HG03442 (cell line): ENCODE results near the gene GPBP1.

Experiments used
- ATAC-seq: cut with Tn5 transposase; IDR thresholded peaks from one replicate; pipeline ENCODE4 v1.9.1; 2021; ENCODE audit warnings: mild to moderate bottlenecking, moderate library complexity; ENCODE audit not compliant: unreplicated experiment

Gene GPBP1

DNA sequence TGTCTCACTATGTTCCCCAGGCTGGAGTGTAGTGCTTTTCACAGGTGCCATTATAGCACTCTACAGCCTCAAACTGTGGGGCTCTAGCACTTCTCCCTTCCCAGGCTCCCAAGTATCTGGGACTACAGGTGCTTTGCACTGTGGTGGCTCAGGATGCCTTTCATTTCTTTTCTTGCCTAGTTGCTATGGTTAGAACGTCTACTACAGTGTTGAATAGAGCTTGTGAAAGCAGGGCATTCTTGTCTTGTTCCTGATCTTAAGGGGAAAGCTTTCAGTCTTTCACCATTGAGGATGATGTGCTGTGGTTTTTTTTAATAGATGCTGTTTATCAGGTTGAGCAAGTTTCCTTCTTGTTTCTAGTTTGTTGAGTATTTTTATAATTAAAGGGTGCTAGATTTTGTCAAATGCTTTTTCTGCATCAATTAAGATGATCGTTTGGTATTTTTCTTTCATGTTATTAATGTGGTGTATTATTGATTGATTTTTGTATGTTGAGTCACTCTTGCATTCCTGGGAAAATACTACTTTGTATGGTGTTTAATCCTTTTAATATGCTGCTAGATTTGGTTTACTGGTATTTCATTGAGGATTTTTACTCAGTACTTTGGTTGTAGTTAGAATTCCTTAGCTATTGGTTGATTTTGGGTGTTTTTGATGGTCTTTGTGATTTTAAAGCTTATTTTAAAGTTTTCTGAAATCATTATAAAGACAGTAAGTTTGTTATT lies 35.6 kb downstream of the GPBP1 start:
- no peak for ATAC-seq

- no peak for ATAC-seq
Measured at GRCh38 chr5:57210633-57211032, 36.8 kb downstream of the GPBP1 start.

GRCh38 chr5:57211039-57211438 lies 37.2 kb downstream of the GPBP1 start:
- ATAC-seq, result no peak

- no peak for ATAC-seq
Measured at GRCh38 chr5:57215629-57216195, 41.9 kb downstream of the GPBP1 start.

GRCh38 chr5:57216714-57217113 lies 42.9 kb downstream of the GPBP1 start:
- no peak for ATAC-seq

- no peak for ATAC-seq
Measured at GRCh38 chr5:57219386-57219785, 45.5 kb downstream of the GPBP1 start.

DNA sequence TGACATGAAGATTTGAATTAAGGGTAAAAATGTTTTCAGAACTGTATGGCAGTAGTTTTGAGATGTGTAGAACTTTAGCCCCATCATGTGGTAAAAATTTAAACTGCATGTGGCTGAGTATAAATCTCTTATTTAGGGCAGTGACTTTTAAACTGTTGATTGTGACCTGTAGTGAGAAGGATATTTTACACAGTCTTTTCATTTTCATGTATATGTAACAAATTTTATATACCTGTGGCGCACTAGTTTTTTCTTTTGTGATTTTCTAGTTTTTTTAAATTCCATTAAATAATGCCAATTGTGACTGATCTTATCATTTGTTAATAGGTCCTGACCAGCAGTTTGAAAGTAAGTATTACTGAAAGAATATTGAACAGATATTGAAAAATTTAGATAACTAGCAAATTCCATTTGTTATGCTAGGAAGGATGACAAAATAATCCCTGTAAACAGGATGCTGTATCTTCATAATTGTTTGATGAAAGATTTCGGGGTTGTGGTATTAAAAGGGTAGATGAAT lies 47.2 kb downstream of the GPBP1 start:
- no peak for ATAC-seq

GRCh38 chr5:57225553-57225952 lies 51.7 kb downstream of the GPBP1 start:
- no peak for ATAC-seq

DNA sequence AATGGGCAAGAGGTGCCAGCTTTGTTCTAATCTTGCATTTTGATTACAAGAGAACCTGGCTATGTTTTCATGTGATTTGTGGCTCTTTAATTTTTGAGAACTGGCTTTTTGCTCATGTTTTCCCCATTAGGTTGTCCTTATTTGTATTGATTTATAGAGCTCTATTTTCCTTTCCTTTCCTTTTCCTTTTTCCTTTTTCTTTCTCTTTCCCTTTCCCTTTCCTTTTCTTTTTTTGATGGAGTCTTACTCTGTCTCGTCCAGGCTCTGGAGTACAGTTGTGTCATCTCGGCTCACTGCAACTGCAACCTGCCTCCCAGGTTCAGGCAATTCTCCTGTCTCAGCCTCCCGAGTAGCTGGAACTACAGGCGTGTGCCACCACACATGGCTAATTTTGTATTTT lies 55.5 kb downstream of the GPBP1 start:
- ATAC-seq, result no peak

DNA sequence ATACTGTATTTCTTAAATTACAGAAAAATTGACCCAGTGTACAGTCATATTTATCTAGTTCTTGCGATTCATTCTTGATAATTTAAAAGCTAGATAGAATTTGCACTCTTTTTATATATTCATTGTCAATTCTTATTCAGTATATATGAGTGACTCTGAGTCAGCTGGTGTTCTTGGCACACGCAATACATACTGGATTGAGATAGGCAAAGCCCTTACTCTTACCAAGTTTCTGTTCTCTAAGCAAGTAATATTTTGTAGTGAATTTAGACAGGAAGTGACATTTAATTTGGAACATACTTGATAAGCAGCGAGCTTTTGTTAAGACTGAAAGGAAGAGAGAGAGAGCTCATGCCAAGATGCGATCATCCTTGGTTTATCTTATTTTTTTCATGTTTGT lies 57.7 kb downstream of the GPBP1 start:
- no peak for ATAC-seq

DNA sequence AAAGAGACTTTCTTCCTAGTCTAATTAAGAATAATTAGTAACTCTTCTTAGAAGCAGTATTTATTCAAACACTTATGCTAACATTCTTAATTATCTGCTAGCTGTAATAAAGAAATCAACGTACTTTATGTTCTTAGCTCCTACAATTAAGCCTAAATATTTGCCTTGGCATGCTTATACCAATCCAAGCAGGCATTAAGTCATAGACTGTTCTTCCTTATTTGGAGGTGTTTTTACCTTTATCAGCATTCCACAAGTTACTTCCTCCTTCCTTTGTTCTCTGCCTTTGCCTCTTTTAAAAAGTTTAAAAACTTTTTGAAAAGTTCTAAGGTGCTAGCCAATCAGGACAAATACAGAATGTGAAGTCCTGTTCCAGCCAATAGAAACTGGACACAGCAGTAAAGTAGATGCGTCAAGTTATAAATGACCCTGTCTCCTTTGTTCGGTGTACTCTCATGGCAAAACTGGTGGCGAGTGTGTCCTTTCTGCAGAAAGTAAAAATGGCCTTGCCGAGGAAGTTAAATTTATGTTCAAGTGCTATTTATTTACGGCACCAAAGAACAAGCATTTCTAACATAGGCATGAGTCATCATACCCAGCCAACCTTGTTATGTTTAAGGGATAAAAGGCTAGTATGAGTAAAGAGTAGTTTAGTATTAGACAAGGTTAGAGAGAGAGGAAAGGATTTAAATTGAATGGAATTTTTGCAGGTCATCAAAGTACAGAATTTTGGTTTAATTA lies 58.6 kb downstream of the GPBP1 start:
- no peak for ATAC-seq

- ATAC-seq, result peak; percentile 65
Measured at GRCh38 chr5:57243286-57244137, 69.7 kb downstream of the GPBP1 start.

DNA sequence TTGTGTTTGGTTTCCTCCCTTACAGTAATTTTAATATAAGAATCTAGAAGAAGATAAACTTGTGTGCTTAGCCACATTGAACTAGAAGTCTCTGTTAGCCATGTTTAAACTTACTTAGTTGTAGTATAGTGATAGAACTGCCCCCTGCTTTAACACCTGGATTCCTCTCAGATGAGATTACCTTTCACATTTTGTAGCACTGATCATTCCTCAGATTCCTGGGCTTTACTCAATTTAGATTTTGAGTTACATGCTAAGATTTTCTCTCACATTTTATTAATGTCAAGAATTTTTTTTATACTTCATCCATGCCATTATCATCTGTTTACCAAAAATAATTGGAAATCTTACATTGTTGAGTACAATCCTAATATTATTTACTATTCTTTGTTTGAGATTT lies 70.5 kb downstream of the GPBP1 start:
- no peak for ATAC-seq

DNA sequence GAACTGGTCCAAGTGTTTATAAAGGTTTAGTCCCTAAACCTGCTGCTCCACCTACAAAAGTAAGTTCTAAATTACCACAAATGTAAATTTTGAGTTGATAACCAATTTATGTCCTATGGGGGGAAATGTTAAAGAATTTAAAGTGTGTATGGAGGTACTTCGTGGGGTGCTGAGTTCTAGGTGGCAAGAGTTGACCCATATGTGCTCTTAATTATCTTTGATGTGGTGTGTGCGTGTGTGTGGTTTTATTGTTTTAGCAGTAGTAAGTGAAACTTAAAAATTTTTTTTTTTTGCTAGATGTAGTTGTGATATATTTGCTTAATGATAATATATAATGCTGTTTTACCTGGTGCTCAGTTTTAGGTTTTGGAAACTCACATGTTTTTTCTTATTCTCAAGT lies 72.6 kb downstream of the GPBP1 start:
- ATAC-seq, result no peak

GRCh38 chr5:57247765-57248164 lies 73.9 kb downstream of the GPBP1 start:
- no peak for ATAC-seq

DNA sequence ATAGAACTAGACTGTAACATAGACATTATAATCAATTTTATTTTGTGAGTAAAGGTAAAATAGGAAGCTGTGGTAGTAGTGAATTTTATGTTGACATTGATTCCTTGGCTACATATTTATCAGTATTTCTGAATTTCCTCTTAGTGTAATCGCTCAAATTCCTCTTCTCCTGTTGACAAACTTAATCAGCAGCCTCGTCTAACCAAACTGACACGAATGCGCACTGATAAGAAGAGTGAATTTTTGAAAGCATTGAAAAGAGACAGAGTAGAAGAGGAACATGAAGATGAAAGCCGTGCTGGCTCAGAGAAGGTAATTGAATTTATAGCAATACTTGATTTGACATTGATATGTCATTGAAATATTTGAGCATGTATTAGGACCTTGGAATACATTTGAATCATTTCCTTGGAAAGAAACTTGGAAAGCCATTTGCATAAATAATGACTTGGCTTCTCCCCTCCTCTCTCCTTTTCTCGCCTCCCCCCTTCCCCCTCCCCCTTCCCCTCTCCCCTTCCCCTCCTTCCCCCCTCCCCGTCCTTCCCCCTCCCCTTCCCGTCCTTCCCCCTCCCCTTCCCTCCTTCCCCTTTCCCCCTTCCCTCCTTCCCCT lies 75.5 kb downstream of the GPBP1 start:
- no peak for ATAC-seq

- no peak for ATAC-seq
Measured at GRCh38 chr5:57258052-57258451, 84.2 kb downstream of the GPBP1 start.

GRCh38 chr5:57258943-57259342 lies 85.1 kb downstream of the GPBP1 start:
- ATAC-seq, result no peak

- no peak for ATAC-seq
Measured at GRCh38 chr5:57259704-57260103, 85.8 kb downstream of the GPBP1 start.

GRCh38 chr5:57262541-57262940 lies 88.7 kb downstream of the GPBP1 start:
- ATAC-seq, result no peak

GRCh38 chr5:57267805-57268204 lies 93.9 kb downstream of the GPBP1 start:
- no peak for ATAC-seq
